Upper lobe of left lung (tissue), 4 donors: ENCODE results near the gene SIL1.

Experiments used
- CTCF ChIP-seq, 6 experiments: fragments of 450-650 bp in 4 of 6; fragments of 200-600 bp in 2 of 6; sonication (generic) in 2 of 6; IDR thresholded peaks; one replicate each; pipeline ENCODE4 v1.5.1; 2016 to 2019; ENCODE audit warnings: antibody characterized with exemption in 6 of 6
- POLR2A ChIP-seq, 4 donors: fragments of 450-650 bp; IDR thresholded peaks; one replicate each; pipeline ENCODE4 v1.5.1; 2016 to 2017; ENCODE audit warnings: antibody characterized with exemption in 4 of 4, mild to moderate bottlenecking in 2 of 4

- TF ChIP-seq CTCF (IDR thresholded peaks at IDR 0.05) (no peak), POLR2A (IDR thresholded peaks at IDR 0.05) (no peak)
Observed at GRCh38 chr5:139075066-139076050, 122.8 kb downstream of the SIL1 start.
